GM18951 (cell line): ENCODE results near the gene GNAQ.
"Not testable (repeated sequence)": the region's sequence is repeated elsewhere in the genome, so short reads cannot be mapped to it uniquely, and the experiment has no call there.

Source experiments
- POLR2A ChIP-seq: IDR thresholded peaks from 4 replicates; pipeline ENCODE4 v1.6.1; 2011; ENCODE audit warnings: mild to moderate bottlenecking; ENCODE audit not compliant: insufficient read length, insufficient read depth; ENCODE audit errors: extremely low read depth
- in situ Hi-C: fragments of 300-500 bp; cut with MboI; formaldehyde crosslinking; loops from one replicate; pipeline ENCODE4 v1.12.0; 2022; ENCODE audit warnings: low sequenced_read_pairs, mixed read lengths, inconsistent platforms; ENCODE audit not compliant: unreplicated experiment

Gene GNAQ

GRCh38 chr9:77783518-77783917 lies 248.1 kb downstream of the GNAQ start:
- TF ChIP-seq POLR2A, result no peak
- in situ Hi-C loops, result no loop called here

- no peak for TF ChIP-seq POLR2A
- in situ Hi-C loops, result no loop called here
These were observed 252.6 kb downstream of the GNAQ start for GRCh38 chr9:77779010-77779409.

GRCh38 chr9:77773381-77773780 lies 258.2 kb downstream of the GNAQ start:
- in situ Hi-C loops, result no loop called here
- no peak for TF ChIP-seq POLR2A

GRCh38 chr9:77772646-77773045 lies 259.0 kb downstream of the GNAQ start:
- in situ Hi-C loops, result no loop called here
- no peak for TF ChIP-seq POLR2A

- TF ChIP-seq POLR2A, result no peak
- in situ Hi-C loops, result no loop called here
These were observed 260.4 kb downstream of the GNAQ start for GRCh38 chr9:77771171-77771570.

- TF ChIP-seq POLR2A, result no peak
- in situ Hi-C loops, result no loop called here
These were observed 261.3 kb downstream of the GNAQ start for GRCh38 chr9:77770340-77770739.

GRCh38 chr9:77769246-77769645 lies 262.4 kb downstream of the GNAQ start:
- in situ Hi-C loops, result no loop called here
- TF ChIP-seq POLR2A, result no peak

GRCh38 chr9:77766587-77766986 lies 265.0 kb downstream of the GNAQ start:
- in situ Hi-C loops, result no loop called here
- TF ChIP-seq POLR2A, result no peak

GRCh38 chr9:77765781-77766259 lies 265.8 kb downstream of the GNAQ start:
- TF ChIP-seq POLR2A, result no peak
- in situ Hi-C loops, result no loop called here

- no peak for TF ChIP-seq POLR2A
- in situ Hi-C loops, result no loop called here
These were observed 266.5 kb downstream of the GNAQ start for GRCh38 chr9:77764894-77765780.

GRCh38 chr9:77763566-77763965 lies 268.0 kb downstream of the GNAQ start:
- no peak for TF ChIP-seq POLR2A
- in situ Hi-C loops, result no loop called here

- in situ Hi-C loops, result not testable (repeated sequence)
These were observed 270.7 kb downstream of the GNAQ start for GRCh38 chr9:77760919-77761318.

- in situ Hi-C loops, result no loop called here
- TF ChIP-seq POLR2A, result no peak
These were observed 272.2 kb downstream of the GNAQ start for GRCh38 chr9:77759391-77759790.

GRCh38 chr9:77756449-77756848 lies 275.2 kb downstream of the GNAQ start:
- in situ Hi-C loops, result no loop called here
- no peak for TF ChIP-seq POLR2A
